Neural cell (in vitro differentiated cells): ENCODE results near the gene GOLM1. TPM values are rescaled to one million over a fixed set of nuclear protein-coding genes. Genes with fewer than 3 reads are reported as not detected.

ENCODE experiments used
- H2AFZ ChIP-seq: fragments of 200-600, 300-800 bp; sonication (generic), shearing (Covaris generic); 2 replicates; pipeline ENCODE4 v1.6.0; 2014; ENCODE audit warnings: low read depth, mild to moderate bottlenecking, antibody characterized with exemption, low read length, moderate library complexity
- H3F3A ChIP-seq: fragments of 200-600 bp; shearing (Covaris generic); 2 replicates; pipeline ENCODE4 v1.6.1; 2016; ENCODE audit warnings: mild to moderate bottlenecking, moderate library complexity, mixed read lengths, antibody characterized with exemption, low read length; ENCODE audit not compliant: insufficient read depth, poor library complexity, severe bottlenecking
- H3K27ac ChIP-seq: fragments of 200-600, 300-800 bp; sonication (generic), shearing (Covaris generic); 2 replicates; pipeline ENCODE4 v1.5.1; 2014; ENCODE audit warnings: mild to moderate bottlenecking, low read length, moderate library complexity
- H3K27me3 ChIP-seq: fragments of 300-800, 200-600 bp; sonication (generic), shearing (Covaris generic); 2 replicates; pipeline ENCODE4 v1.6.0; 2014; ENCODE audit warnings: mild to moderate bottlenecking, low read depth, low read length, moderate library complexity; ENCODE audit not compliant: insufficient read depth
- H3K36me3 ChIP-seq: fragments of 300-800, 200-600 bp; sonication (generic), shearing (Covaris generic); 2 replicates; pipeline ENCODE4 v1.5.1; 2014; ENCODE audit warnings: mild to moderate bottlenecking, antibody characterized with exemption, low read length, moderate library complexity; ENCODE audit not compliant: insufficient read depth
- H3K4me2 ChIP-seq: fragments of 300-800, 200-600 bp; sonication (generic), shearing (Covaris generic); 2 replicates; pipeline ENCODE4 v1.6.0; 2014; ENCODE audit warnings: mild to moderate bottlenecking, low read length
- H3K4me3 ChIP-seq: fragments of 300-800, 200-600 bp; sonication (generic), shearing (Covaris generic); 2 replicates; pipeline ENCODE4 v1.5.1; 2014; ENCODE audit warnings: mild to moderate bottlenecking, low read length, moderate library complexity
- H3K79me2 ChIP-seq: fragments of 200-600 bp; shearing (Covaris generic); replicated peaks from 2 replicates; pipeline ENCODE4 v1.6.0; 2014; ENCODE audit warnings: mild to moderate bottlenecking, low read length, moderate library complexity; ENCODE audit not compliant: insufficient read depth
- H3K9ac ChIP-seq: fragments of 300-800, 200-600 bp; sonication (generic), shearing (Covaris generic); 2 replicates; pipeline ENCODE4 v1.6.1; 2016; ENCODE audit warnings: mild to moderate bottlenecking, low read length, mixed read lengths
- H3K9me2 ChIP-seq: fragments of 200-600 bp; shearing (Covaris generic); 2 replicates; pipeline ENCODE4 v1.6.1; 2016; ENCODE audit warnings: mild to moderate bottlenecking, low read length, mixed read lengths; ENCODE audit not compliant: insufficient read depth
- H3K9me3 ChIP-seq: fragments of 200-600, 300-800 bp; sonication (generic), shearing (Covaris generic); 2 replicates; pipeline ENCODE4 v1.6.1; 2016; ENCODE audit warnings: mild to moderate bottlenecking, mixed run types, low read length, moderate library complexity, mixed read lengths
- H4K20me1 ChIP-seq: fragments of 200-600 bp; shearing (Covaris generic); 2 replicates; pipeline ENCODE4 v1.6.1; 2016; ENCODE audit warnings: mild to moderate bottlenecking, mixed run types; ENCODE audit not compliant: insufficient read depth
- CTCF ChIP-seq: fragments of 450-650 bp; IDR thresholded peaks from 2 replicates; pipeline ENCODE4 v1.5.1; 2014; ENCODE audit warnings: antibody characterized with exemption, mild to moderate bottlenecking, moderate library complexity; ENCODE audit not compliant: poor library complexity, severe bottlenecking
- EP300 ChIP-seq: fragments of 450-650 bp; conservative IDR thresholded peaks from 2 replicates; pipeline ENCODE4 v1.6.1; 2014; ENCODE audit warnings: antibody characterized with exemption, mild to moderate bottlenecking, moderate library complexity; ENCODE audit not compliant: poor library complexity, severe bottlenecking
- EZH2 ChIP-seq: fragments of 200-600, 300-800 bp; shearing (Covaris generic), sonication (generic); IDR thresholded peaks from 2 replicates; pipeline ENCODE4 v1.6.1; 2014; ENCODE audit warnings: antibody characterized with exemption, low read length, borderline replicate concordance, mild to moderate bottlenecking; ENCODE audit not compliant: insufficient read depth, poor library complexity, severe bottlenecking
- MXI1 ChIP-seq: fragments of 450-650 bp; conservative IDR thresholded peaks from 2 replicates; pipeline ENCODE4 v1.6.1; 2014; ENCODE audit warnings: antibody characterized with exemption, mild to moderate bottlenecking; ENCODE audit not compliant: poor library complexity, severe bottlenecking
- POLR2AphosphoS5 ChIP-seq: IDR thresholded peaks from 2 replicates; pipeline ENCODE4 v1.6.1; 2012
- RAD21 ChIP-seq: fragments of 450-650 bp; conservative IDR thresholded peaks from 2 replicates; pipeline ENCODE4 v1.6.1; 2014; ENCODE audit warnings: antibody characterized with exemption, mild to moderate bottlenecking, moderate library complexity
- REST ChIP-seq: IDR thresholded peaks from 2 replicates; pipeline ENCODE4 v1.6.1; 2012; ENCODE audit warnings: borderline replicate concordance
- SMC3 ChIP-seq: fragments of 450-650 bp; conservative IDR thresholded peaks from 2 replicates; pipeline ENCODE4 v1.6.1; 2014; ENCODE audit warnings: antibody characterized with exemption, mild to moderate bottlenecking, moderate library complexity; ENCODE audit not compliant: poor library complexity
- TAF1 ChIP-seq: IDR thresholded peaks from 2 replicates; pipeline ENCODE4 v1.6.1; 2012; ENCODE audit warnings: low read depth
- polyA plus RNA-seq: library from polyadenylated mRNA; depleted of rRNA; stranded (reverse); fragments of >200 nt; gene quantifications from 2 replicates; pipeline ENCODE4 v1.2.3, GENCODE V29; 2014

GOLM1 gene
- polyA plus RNA-seq, 1 donor from 2014 or later, result 77.4 TPM

- H3K9me2 ChIP-seq, result no peaks in the 10 kb centered on the region
- no peaks in the 10 kb centered on the region for H3K79me2 ChIP-seq
- H3K9me3 ChIP-seq, result no peaks in the 10 kb centered on the region
- H3F3A ChIP-seq, result no peaks in the 10 kb centered on the region
- H2AFZ ChIP-seq, result no peak overlapping the region
- no peak overlapping the region for H3K27ac ChIP-seq
- TF ChIP-seq TAF1, result no peak
- no peak for TF ChIP-seq MXI1
- no peak for TF ChIP-seq CTCF
- TF ChIP-seq EP300, result no peak
- no peak for TF ChIP-seq RAD21
- TF ChIP-seq EZH2, result no peak
- TF ChIP-seq POLR2AphosphoS5, result no peak
- no peak for TF ChIP-seq SMC3
- H3K36me3 ChIP-seq, result peaks cover 8% of the 10 kb centered on the region
- H3K27me3 ChIP-seq, result no peaks in the 10 kb centered on the region
- H3K4me3 ChIP-seq, result no peak overlapping the region
- no peaks in the 10 kb centered on the region for H4K20me1 ChIP-seq
- H3K4me2 ChIP-seq, result no peak overlapping the region
- H3K9ac ChIP-seq, result no peak overlapping the region
Measured at GRCh38 chr9:86020731-86021130, 78.6 kb downstream of the GOLM1 start.

- no peak for TF ChIP-seq RAD21
- no peak for TF ChIP-seq REST
- TF ChIP-seq CTCF, result no peak
- TF ChIP-seq EZH2, result no peak
- TF ChIP-seq MXI1, result no peak
- no peak for TF ChIP-seq SMC3
- TF ChIP-seq EP300, result no peak
- no peak overlapping the region for H3K27ac ChIP-seq
- H3K36me3 ChIP-seq, result peaks cover 28% of the 10 kb centered on the region
- H3K9ac ChIP-seq, result no peak overlapping the region
- no peaks in the 10 kb centered on the region for H3K9me2 ChIP-seq
- no peaks in the 10 kb centered on the region for H3K79me2 ChIP-seq
- no peaks in the 10 kb centered on the region for H4K20me1 ChIP-seq
- H3F3A ChIP-seq, result no peaks in the 10 kb centered on the region
- no peaks in the 10 kb centered on the region for H3K27me3 ChIP-seq
- H3K4me3 ChIP-seq, result no peak overlapping the region
- H3K4me2 ChIP-seq, result no peak overlapping the region
- no peak overlapping the region for H2AFZ ChIP-seq
- peaks cover 10% of the 10 kb centered on the region for H3K9me3 ChIP-seq
Measured at GRCh38 chr9:86009133-86009532, 90.2 kb downstream of the GOLM1 start.
